K562 (cell line): ENCODE results near the gene FRA10AC1. TPM values are rescaled to one million over a fixed set of nuclear protein-coding genes. Genes with fewer than 3 reads are reported as not detected.

ENCODE experiments used
- polyA plus RNA-seq, 8 experiments: library from polyadenylated mRNA; depleted of rRNA in 4 of 8; stranded (reverse) in 5 of 8; unstranded in 3 of 8; fragments of >200 nt; fragmentation: Nextera tagmentation in 2 of 8; fragmentation: Illumina TruSeq in 1 of 8; extraction: Ambion mirVana in 2 of 8; extraction: Trizol in 1 of 8; gene quantifications; 2 replicates each; pipeline versions ENCODE4 v1.2.1 to v1.2.3, GENCODE V29; 2011 to 2014; ENCODE audit warnings: inconsistent platforms in 1 of 8, missing spikeins in 1 of 8
- total RNA-seq, 7 experiments: library from RNA; depleted of rRNA in 6 of 7; stranded (reverse); fragments of >200 nt in 6 of 7; fragmentation: Illumina TruSeq in 2 of 7; extraction: Trizol in 2 of 7; gene quantifications; 2 replicates each; pipeline versions ENCODE4 v1.2.1 to v1.2.3, GENCODE V29; 2011 to 2021; ENCODE audit warnings: low replicate concordance in 1 of 7
- TF ChIP-seq, protein P1 (sequence below): fragments of 250-450 bp; sonication (Bioruptor Pico); IDR thresholded peaks from 2 replicates; pipeline ENCODE4 v1.4.0; 2020
- TF ChIP-seq, protein P2 (sequence below): fragments of 250-450 bp; sonication (Bioruptor Pico); IDR thresholded peaks from 2 replicates; pipeline ENCODE4 v1.4.0; 2020; ENCODE audit warnings: borderline replicate concordance

FRA10AC1 gene
- total and polyA plus RNA-seq, 9 of the 15 experiments (the other 6 are each of a cell fraction or from before 2014, with no cell fraction given), result 4.4 to 11.8 (median 8.0) TPM

DNA sequence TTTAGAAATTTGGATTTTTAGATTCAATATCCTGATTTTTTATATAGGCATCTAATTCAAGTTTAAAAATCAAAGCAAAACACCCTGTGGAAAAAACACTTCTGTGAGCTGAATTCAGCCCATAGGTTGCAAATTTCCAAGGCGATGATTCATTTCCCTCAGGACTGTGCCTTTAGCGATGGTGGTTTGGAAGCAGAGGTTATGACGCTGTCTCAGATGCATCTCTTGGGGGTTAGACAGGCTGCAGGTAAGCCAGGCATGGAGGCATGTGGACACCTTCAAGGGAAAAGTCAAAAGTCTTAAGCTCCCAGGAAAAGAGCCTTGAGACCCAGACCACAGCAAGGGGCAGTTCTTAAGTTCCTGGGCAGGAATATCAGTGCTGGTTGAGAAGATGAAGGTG, 9.5 kb upstream of the FRA10AC1 start (continued):
- TF ChIP-seq, protein P1, sequence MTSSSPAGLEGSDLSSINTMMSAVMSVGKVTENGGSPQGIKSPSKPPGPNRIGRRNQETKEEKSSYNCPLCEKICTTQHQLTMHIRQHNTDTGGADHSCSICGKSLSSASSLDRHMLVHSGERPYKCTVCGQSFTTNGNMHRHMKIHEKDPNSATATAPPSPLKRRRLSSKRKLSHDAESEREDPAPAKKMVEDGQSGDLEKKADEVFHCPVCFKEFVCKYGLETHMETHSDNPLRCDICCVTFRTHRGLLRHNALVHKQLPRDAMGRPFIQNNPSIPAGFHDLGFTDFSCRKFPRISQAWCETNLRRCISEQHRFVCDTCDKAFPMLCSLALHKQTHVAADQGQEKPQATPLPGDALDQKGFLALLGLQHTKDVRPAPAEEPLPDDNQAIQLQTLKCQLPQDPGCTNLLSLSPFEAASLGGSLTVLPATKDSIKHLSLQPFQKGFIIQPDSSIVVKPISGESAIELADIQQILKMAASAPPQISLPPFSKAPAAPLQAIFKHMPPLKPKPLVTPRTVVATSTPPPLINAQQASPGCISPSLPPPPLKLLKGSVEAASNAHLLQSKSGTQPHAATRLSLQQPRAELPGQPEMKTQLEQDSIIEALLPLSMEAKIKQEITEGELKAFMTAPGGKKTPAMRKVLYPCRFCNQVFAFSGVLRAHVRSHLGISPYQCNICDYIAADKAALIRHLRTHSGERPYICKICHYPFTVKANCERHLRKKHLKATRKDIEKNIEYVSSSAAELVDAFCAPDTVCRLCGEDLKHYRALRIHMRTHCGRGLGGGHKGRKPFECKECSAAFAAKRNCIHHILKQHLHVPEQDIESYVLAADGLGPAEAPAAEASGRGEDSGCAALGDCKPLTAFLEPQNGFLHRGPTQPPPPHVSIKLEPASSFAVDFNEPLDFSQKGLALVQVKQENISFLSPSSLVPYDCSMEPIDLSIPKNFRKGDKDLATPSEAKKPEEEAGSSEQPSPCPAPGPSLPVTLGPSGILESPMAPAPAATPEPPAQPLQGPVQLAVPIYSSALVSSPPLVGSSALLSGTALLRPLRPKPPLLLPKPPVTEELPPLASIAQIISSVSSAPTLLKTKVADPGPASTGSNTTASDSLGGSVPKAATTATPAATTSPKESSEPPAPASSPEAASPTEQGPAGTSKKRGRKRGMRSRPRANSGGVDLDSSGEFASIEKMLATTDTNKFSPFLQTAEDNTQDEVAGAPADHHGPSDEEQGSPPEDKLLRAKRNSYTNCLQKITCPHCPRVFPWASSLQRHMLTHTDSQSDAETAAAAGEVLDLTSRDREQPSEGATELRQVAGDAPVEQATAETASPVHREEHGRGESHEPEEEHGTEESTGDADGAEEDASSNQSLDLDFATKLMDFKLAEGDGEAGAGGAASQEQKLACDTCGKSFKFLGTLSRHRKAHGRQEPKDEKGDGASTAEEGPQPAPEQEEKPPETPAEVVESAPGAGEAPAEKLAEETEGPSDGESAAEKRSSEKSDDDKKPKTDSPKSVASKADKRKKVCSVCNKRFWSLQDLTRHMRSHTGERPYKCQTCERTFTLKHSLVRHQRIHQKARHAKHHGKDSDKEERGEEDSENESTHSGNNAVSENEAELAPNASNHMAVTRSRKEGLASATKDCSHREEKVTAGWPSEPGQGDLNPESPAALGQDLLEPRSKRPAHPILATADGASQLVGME, result no peak
- TF ChIP-seq, protein P2, sequence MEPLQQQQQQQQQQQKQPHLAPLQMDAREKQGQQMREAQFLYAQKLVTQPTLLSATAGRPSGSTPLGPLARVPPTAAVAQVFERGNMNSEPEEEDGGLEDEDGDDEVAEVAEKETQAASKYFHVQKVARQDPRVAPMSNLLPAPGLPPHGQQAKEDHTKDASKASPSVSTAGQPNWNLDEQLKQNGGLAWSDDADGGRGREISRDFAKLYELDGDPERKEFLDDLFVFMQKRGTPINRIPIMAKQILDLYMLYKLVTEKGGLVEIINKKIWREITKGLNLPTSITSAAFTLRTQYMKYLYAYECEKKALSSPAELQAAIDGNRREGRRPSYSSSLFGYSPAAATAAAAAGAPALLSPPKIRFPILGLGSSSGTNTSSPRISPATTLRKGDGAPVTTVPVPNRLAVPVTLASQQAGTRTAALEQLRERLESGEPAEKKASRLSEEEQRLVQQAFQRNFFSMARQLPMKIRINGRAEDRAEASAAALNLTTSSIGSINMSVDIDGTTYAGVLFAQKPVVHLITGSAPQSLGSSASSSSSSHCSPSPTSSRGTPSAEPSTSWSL (CRISPR knock-in tag), result no peak
